Measurements from ENCODE around the gene RAB4A. TPM values are rescaled to one million over a fixed set of nuclear protein-coding genes. Genes with fewer than 3 reads are reported as not detected.
A peak's percentile ranks its signal among the peaks of the same experiment; 100 is the strongest.

Gene RAB4A
- total and polyA plus RNA-seq, 2 of the 13 experiments (the other 11 are each of a cell fraction or from before 2014, with no cell fraction given) = 56.0 to 80.1 TPM

DNA sequence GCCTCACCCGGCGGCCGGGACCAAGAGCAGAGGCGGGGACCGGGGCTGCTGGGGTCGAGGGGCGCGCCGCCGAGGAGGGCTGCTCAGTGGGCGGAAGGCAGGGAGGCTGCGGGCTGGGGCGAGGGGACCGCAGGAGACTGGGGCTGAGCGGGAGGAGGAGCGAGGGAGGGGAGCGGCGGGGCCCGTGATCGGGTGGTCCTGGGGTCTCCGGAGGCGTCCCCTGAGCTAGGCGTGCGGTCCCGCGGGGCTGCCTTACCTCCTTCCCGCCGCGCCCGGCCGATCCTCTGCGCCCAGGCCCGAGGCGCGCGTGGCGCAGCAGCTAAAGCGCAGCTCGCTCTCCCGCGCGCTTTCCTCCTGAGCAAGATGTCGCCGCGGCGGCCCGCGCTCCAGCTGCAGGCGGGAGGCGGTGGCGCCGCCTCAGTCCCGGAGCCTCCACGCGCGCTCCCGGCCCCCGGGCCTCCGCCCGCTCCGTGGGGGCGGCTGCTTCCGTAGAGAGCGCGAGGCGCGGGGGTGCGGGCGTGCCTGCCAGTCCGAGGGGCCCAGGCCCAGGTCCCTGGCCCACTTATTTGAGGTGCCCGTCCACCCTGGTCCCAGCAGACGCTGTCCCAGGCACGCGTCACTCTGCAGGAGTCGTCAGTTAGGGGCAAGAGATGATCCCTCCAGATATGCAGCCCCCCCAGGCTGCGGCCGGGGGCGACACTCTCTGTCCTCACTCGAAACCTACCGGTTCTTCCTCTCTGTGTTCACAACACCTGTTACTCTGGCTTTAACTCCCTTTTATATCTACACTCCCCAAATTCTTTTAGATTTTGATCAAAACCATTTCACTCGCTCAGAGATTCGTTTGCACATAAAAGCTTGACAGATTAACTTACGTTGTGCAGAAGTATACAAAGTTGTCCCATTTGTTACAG is 72.0 kb downstream of the RAB4A start, which contains the start of gene CCSAP (continued):
- TF ChIP-seq, protein P1, sequence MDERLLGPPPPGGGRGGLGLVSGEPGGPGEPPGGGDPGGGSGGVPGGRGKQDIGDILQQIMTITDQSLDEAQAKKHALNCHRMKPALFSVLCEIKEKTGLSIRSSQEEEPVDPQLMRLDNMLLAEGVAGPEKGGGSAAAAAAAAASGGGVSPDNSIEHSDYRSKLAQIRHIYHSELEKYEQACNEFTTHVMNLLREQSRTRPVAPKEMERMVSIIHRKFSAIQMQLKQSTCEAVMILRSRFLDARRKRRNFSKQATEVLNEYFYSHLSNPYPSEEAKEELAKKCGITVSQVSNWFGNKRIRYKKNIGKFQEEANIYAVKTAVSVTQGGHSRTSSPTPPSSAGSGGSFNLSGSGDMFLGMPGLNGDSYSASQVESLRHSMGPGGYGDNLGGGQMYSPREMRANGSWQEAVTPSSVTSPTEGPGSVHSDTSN (CRISPR knock-in tag; IDR thresholded peaks at IDR 0.05) = no peak
- TF ChIP-seq ZNF382 (CRISPR knock-in tag; IDR thresholded peaks at IDR 0.05; ENCODE audit: borderline replicate concordance) (no peak), HMG20B (CRISPR knock-in tag; conservative IDR thresholded peaks at IDR 0.05) (no peak), KDM3A (CRISPR knock-in tag; IDR thresholded peaks at IDR 0.05; ENCODE audit: low read depth) (no peak), TCF7L2 (IDR thresholded peaks at IDR 0.05; ENCODE audit: low read depth, low read length) (no peak), MIER3 (CRISPR knock-in tag; IDR thresholded peaks at IDR 0.05; ENCODE audit: borderline replicate concordance) (no peak), TOE1 (CRISPR knock-in tag; IDR thresholded peaks at IDR 0.05) (no peak), ZNF251 (CRISPR knock-in tag; IDR thresholded peaks at IDR 0.05) (no peak), BRCA1 (CRISPR knock-in tag; IDR thresholded peaks at IDR 0.05) (no peak), ZNF616 (CRISPR knock-in tag; IDR thresholded peaks at IDR 0.05; ENCODE audit: low read depth) (no peak; the same call in 1 of the 2 replicates), ZSCAN30 (CRISPR knock-in tag; IDR thresholded peaks at IDR 0.05) (no peak), SMAD1 (CRISPR knock-in tag; IDR thresholded peaks at IDR 0.05; ENCODE audit: borderline replicate concordance, low read depth) (no peak), YEATS4 (CRISPR knock-in tag; IDR thresholded peaks at IDR 0.05; ENCODE audit: borderline replicate concordance) (peak; percentile 36; the same call in 1 of the 2 replicates), ARHGAP35 (CRISPR knock-in tag; IDR thresholded peaks at IDR 0.05; ENCODE audit: borderline replicate concordance) (no peak), HDAC1 (CRISPR knock-in tag; IDR thresholded peaks at IDR 0.05) (no peak; the same call in 1 of the 2 replicates), ELF1 (CRISPR knock-in tag; IDR thresholded peaks at IDR 0.05) (no peak), SMAD3 (CRISPR knock-in tag; IDR thresholded peaks at IDR 0.05) (no peak), ZNF343 (CRISPR knock-in tag; IDR thresholded peaks at IDR 0.05) (no peak), RFX1 (IDR thresholded peaks at IDR 0.05) (no peak), ZNF225 (CRISPR knock-in tag; IDR thresholded peaks at IDR 0.05) (no peak), KLF16 (CRISPR knock-in tag; IDR thresholded peaks at IDR 0.05) (peak in 1 of 2 experiments; percentile 71; a peak in 2 of 4 replicates), ISX (CRISPR knock-in tag; conservative IDR thresholded peaks at IDR 0.05) (no peak), SNRNP70 (IDR thresholded peaks at IDR 0.05; ENCODE audit: low read depth, low read length) (no peak), ZNF766 (CRISPR knock-in tag; IDR thresholded peaks at IDR 0.05; ENCODE audit: borderline replicate concordance) (no peak)
- TF ChIP-seq, protein P2, sequence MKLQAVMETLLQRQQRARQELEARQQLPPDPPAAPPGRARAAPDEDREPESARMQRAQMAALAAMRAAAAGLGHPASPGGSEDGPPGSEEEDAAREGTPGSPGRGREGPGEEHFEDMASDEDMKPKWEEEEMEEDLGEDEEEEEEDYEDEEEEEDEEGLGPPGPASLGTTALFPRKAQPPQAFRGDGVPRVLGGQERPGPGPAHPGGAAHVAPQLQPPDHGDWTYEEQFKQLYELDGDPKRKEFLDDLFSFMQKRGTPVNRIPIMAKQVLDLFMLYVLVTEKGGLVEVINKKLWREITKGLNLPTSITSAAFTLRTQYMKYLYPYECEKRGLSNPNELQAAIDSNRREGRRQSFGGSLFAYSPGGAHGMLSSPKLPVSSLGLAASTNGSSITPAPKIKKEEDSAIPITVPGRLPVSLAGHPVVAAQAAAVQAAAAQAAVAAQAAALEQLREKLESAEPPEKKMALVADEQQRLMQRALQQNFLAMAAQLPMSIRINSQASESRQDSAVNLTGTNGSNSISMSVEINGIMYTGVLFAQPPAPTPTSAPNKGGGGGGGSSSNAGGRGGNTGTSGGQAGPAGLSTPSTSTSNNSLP (IDR thresholded peaks at IDR 0.05; ENCODE audit: low read depth, low read length) = no peak
- TF ChIP-seq, protein P3, sequence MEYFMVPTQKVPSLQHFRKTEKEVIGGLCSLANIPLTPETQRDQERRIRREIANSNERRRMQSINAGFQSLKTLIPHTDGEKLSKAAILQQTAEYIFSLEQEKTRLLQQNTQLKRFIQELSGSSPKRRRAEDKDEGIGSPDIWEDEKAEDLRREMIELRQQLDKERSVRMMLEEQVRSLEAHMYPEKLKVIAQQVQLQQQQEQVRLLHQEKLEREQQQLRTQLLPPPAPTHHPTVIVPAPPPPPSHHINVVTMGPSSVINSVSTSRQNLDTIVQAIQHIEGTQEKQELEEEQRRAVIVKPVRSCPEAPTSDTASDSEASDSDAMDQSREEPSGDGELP (IDR thresholded peaks at IDR 0.05; ENCODE audit: borderline replicate concordance, low read depth) = 0 out of 2 replicates have a peak, but pooled peaks have one; percentile 8
- TF ChIP-seq, protein P4, sequence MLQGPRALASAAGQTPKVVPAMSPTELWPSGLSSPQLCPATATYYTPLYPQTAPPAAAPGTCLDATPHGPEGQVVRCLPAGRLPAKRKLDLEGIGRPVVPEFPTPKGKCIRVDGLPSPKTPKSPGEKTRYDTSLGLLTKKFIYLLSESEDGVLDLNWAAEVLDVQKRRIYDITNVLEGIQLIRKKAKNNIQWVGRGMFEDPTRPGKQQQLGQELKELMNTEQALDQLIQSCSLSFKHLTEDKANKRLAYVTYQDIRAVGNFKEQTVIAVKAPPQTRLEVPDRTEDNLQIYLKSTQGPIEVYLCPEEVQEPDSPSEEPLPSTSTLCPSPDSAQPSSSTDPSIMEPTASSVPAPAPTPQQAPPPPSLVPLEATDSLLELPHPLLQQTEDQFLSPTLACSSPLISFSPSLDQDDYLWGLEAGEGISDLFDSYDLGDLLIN (CRISPR knock-in tag; IDR thresholded peaks at IDR 0.05; ENCODE audit: borderline replicate concordance) = no peak

Data from HepG2 (cell line).